ENCODE data around the gene CACNA1C. TPM values are rescaled to one million over a fixed set of nuclear protein-coding genes. Genes with fewer than 3 reads are reported as not detected.

Gene CACNA1C
- total and polyA plus RNA-seq, 2 of the 4 experiments (the other 2 are of a cell fraction): 1.6 to 2.6 TPM

GRCh38 chr12:2488131-2488530 is 435.3 kb downstream of the CACNA1C start:
- intact Hi-C loops (cut with micrococcal nuclease) (no loop called here), dilution Hi-C loops (cut with HindIII; ENCODE audit: low sequenced_read_pairs, unreplicated experiment) (no loop called here), in situ Hi-C loops (cut with MboI; ENCODE audit: low sequenced_read_pairs) (no loop called here)
- ChIA-PET CTCF (interaction anchor here (0.6 kb wide), 1 partner anchor 548 kb away, joined by 3 read pairs; no protein-coding TSS in a partner anchor), POLR2A (ENCODE audit: unreplicated experiment) (interaction anchor here (0.5 kb wide), 1 partner anchor 13 kb away, joined by 4 read pairs; no protein-coding TSS in a partner anchor)
- Histone ChIP-seq H3K56ac (ENCODE audit: extremely low read depth, insufficient read depth, low read length) (no peak overlapping the region), H3K9ac (ENCODE audit: low read depth, low read length) (no peak overlapping the region), H2BK15ac (ENCODE audit: low read depth, low read length) (no peak overlapping the region), H3K4ac (ENCODE audit: low read depth, low read length) (no peak overlapping the region), H2BK120ac (ENCODE audit: low read depth, low read length) (no peak overlapping the region), H3K9me1 (ENCODE audit: insufficient read depth, low read length) (no peaks in the 10 kb centered on the region; the same call in none of the 2 replicates), H3K79me1 (ENCODE audit: low read depth in 1 of 2, low read length in 2 of 2) (no peaks in the 10 kb centered on the region), H4K5ac (ENCODE audit: low read depth, low read length) (no peak overlapping the region), H3K23ac (ENCODE audit: low read depth, low read length) (no peak overlapping the region), H3K36me3 (ENCODE audit: control insufficient read depth, insufficient read depth, low read length) (peaks cover 7% of the 10 kb centered on the region), H3K4me2 (ENCODE audit: low read depth, low read length) (no peak overlapping the region), H3K4me3 (ENCODE audit: insufficient read depth, low read depth, low read length) (no peak overlapping the region), H3K18ac (ENCODE audit: low read depth, low read length) (no peak overlapping the region), H3K14ac (replicated peaks; ENCODE audit: low read depth, low read length) (no peak overlapping the region), H3K27ac (ENCODE audit: insufficient read depth, low read length) (no peak overlapping the region), H2AFZ (replicated peaks; ENCODE audit: low read length, poor library complexity) (no peak overlapping the region), H4K8ac (ENCODE audit: low read depth in 2 of 2, low read length in 2 of 2) (no peak overlapping the region), H4K91ac (ENCODE audit: insufficient read depth, low read depth, low read length) (no peak overlapping the region), H3K9me3 (ENCODE audit: control insufficient read depth, insufficient read depth, low read length) (no peaks in the 10 kb centered on the region), H2BK20ac (ENCODE audit: low read depth, low read length) (no peak overlapping the region), H2AK5ac (ENCODE audit: low read depth, low read length) (no peak overlapping the region), H3K27me3 (ENCODE audit: control insufficient read depth, insufficient read depth, low read length) (peaks cover 25% of the 10 kb centered on the region), H3K4me1 (ENCODE audit: control insufficient read depth, insufficient read depth, low read length) (peaks cover 10% of the 10 kb centered on the region; the same call in 1 of the 2 replicates), H2AK9ac (replicated peaks; ENCODE audit: low read depth, low read length, poor library complexity) (no peak overlapping the region), H4K20me1 (ENCODE audit: insufficient read depth, low read length) (peaks cover 4% of the 10 kb centered on the region; the same call in 1 of the 2 replicates), H2BK5ac (ENCODE audit: low read depth, low read length, poor library complexity, severe bottlenecking) (no peak overlapping the region)
- ATAC-seq (ENCODE audit: low read depth) (no peak), DNase-seq (no peak)
- no peak for TF ChIP-seq RCOR1 (IDR thresholded peaks at IDR 0.05; ENCODE audit: insufficient replicate concordance, low read length)
- TF ChIP-seq MAZ (IDR thresholded peaks at IDR 0.05; ENCODE audit: borderline replicate concordance, low read depth, low read length): no peak
- no peak for TF ChIP-seq FOS (IDR thresholded peaks at IDR 0.05; ENCODE audit: low read depth, low read length)
- TF ChIP-seq ELK1 (IDR thresholded peaks at IDR 0.05; ENCODE audit: borderline replicate concordance, low read depth, low read length): no peak
- no peak for TF ChIP-seq POLR2A (IDR thresholded peaks at IDR 0.05; ENCODE audit: low read depth, low read length)
- TF ChIP-seq MXI1 (IDR thresholded peaks at IDR 0.05; ENCODE audit: borderline replicate concordance, low read depth, low read length): no peak
- no peak for TF ChIP-seq BHLHE40 (IDR thresholded peaks at IDR 0.05; ENCODE audit: low read depth, low read length)
- TF ChIP-seq CEBPB (IDR thresholded peaks at IDR 0.05; ENCODE audit: low read depth, low read length): no peak
- TF ChIP-seq RFX5 (IDR thresholded peaks at IDR 0.05; ENCODE audit: low read depth, low read length): no peak
- no peak for TF ChIP-seq MAFK (IDR thresholded peaks at IDR 0.05; ENCODE audit: low read depth, low read length)
- TF ChIP-seq CTCF (conservative IDR thresholded peaks at IDR 0.05; ENCODE audit: low read depth, low read length): no peak
- TF ChIP-seq NFE2L2 (IDR thresholded peaks at IDR 0.05; ENCODE audit: low read depth, low read length): no peak
- no peak for TF ChIP-seq RAD21 (IDR thresholded peaks at IDR 0.05; ENCODE audit: low read length)
- no peak for TF ChIP-seq SMC3 (IDR thresholded peaks at IDR 0.05; ENCODE audit: low read depth, low read length)
- no peak for TF ChIP-seq USF2 (IDR thresholded peaks at IDR 0.05; ENCODE audit: low read depth, low read length)
- no peak for TF ChIP-seq CHD1 (IDR thresholded peaks at IDR 0.05; ENCODE audit: low read depth, low read length)
- BruUV-seq (replicated peaks): no TSS peak
- 89% methylated on average over 3 of the region's 10 CpGs; no CpG with 5 or more reads in 1 of the 2 experiments for WGBS, 2 experiments (ENCODE audit: extremely low coverage in 2 of 2, insufficient read length in 1 of 2)

Measured in IMR-90 (cell line).